Posterior vena cava (tissue), 2 donors: ENCODE measurements around the gene WTIP. TPM values are rescaled to one million over a fixed set of nuclear protein-coding genes. Genes with fewer than 3 reads are reported as not detected.
"Not testable (repeated sequence)": the region's sequence is repeated elsewhere in the genome, so short reads cannot be mapped to it uniquely, and the experiment has no call there.

Experiments used
- DNase-seq: peaks from one replicate; pipeline ENCODE4 v3.0.0-alpha.2; 2020; ENCODE audit warnings: low spot score
- intact Hi-C, 2 donors: fragments of 100-400 bp; cut with DNase I; formaldehyde crosslinking; loops; one replicate each; pipeline versions ENCODE4 v1.14.1 to v1.14.2; 2022 to 2023
- long read RNA-seq, 2 donors: library from polyadenylated mRNA; unstranded; transcript quantifications; one replicate each; pipeline ENCODE4 v2.0.0, GENCODE V29; 2020 to 2021
- total RNA-seq, 2 donors: library from RNA; stranded (reverse); fragmentation: NEBNext Ultra II Directional; extraction: Animal tissue kit (Norgen Biotek cat#: 25700); gene quantifications; one replicate each; pipeline ENCODE4 v1.2.1, GENCODE V29; 2021
- donor health status: DM: yes; HTN: yes; CAD: no.
- donor health status: DM: yes; HTN: yes; CAD: no.

Gene WTIP
- 10 to 100 TPM; 20.7 to 28.6 TPM for total RNA-seq
- long read RNA-seq, donor 1, full-length matches to known transcripts, result 8 of 13 reads
- long read RNA-seq, donor 1, partial matches to known transcripts, result 4 of 13 reads
- long read RNA-seq, donor 1, other reads (novel, unspliced or antisense), result 1 of 13 reads
- long read RNA-seq, donor 2, full-length matches to known transcripts, result 3 of 10 reads
- long read RNA-seq, donor 2, partial matches to known transcripts, result 0 of 10 reads
- long read RNA-seq, donor 2, other reads (novel, unspliced or antisense), result 7 of 10 reads

DNA sequence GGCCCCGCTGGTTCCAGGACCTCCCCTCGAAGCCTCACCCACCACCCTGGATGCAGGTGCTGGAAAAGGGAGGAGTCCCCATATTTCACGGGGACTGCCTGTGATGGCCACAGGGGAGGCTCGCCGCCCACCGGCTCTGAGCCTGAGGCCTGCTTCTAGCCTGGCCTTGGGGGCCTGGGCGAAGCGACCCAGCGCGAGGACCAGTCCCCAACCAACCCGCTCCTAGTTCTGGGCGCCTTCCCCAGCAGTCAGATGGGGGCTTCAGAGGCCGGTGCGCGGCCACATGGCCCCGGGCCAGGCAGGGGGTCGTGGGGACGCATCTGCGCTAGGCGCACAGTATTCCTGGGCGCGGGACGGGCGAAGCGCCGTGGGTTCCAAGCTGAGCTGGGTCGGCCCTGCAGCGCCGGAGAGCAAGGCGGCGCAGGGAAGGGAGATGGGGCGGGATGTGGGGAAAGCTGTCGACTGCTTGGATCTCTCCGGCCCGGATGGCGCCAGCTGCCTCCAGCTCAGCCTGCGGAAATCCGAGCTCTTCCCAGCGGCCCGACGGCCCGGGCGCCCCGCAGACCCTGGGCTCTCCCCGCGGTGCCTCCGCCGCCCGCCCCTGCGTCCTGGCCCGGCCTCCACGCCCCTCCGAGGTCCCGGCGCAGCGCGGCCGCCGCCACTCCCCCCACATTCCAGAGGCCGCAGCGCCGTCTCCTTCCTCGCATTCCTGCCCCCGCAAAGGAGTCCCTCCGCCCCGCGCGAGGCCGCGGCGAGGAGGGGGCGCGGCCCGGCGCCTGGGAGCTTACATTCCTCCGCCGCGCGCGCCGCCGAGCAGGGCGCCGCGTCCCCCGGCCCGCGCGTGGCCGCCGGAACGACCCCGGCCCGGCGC lies at the start of gene WTIP:
TSS of gene WTIP (plus strand) at position 788 of the 871 bp plus-strand sequence. CDS start 217 bp downstream, outside the sequence.
- intact Hi-C loops, result no loop called here
- peak; percentile 94 for DNase-seq

DNA sequence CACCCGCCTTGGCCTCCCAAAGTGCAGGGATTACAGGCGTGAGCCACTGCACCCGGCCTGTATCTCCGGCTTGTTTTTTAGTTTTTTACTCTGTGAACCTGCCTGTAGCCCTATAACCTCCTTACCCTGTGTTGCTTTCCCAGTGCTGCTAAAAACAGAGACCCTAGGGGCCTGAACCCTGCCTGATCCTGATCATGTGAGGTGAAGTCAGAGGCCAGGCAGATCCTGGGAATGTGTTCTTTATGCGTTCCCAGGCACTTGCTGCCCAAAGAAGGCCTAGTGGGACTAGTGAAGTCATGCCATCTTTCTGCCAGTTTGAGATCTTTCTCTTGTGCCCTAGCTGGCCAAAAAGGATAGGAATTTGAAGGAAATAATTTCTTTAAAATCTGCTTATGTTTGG lies 48.8 kb upstream of the WTIP start:
- intact Hi-C loops, result no loop called here
- DNase-seq, result no peak

DNA sequence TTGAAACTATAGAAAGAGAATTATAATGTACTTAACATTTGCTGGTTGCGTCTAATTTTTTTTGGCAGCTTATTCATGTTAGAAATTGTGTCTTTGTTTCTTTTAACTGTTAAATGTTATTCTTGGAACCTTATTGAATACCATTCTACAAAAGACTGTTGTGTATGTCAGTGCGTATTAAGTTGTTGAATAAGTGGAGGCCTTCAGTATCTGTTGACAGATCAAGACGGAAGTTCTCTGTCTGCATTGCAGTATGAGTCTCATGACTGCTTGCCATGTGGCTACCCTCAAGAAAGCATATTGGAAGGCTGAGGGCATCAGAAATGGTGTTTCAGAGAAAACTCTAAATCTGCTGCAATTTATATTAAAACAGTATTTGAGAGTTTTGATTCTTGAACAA lies 44.8 kb upstream of the WTIP start:
- intact Hi-C loops, result no loop called here
- DNase-seq, result no peak

DNA sequence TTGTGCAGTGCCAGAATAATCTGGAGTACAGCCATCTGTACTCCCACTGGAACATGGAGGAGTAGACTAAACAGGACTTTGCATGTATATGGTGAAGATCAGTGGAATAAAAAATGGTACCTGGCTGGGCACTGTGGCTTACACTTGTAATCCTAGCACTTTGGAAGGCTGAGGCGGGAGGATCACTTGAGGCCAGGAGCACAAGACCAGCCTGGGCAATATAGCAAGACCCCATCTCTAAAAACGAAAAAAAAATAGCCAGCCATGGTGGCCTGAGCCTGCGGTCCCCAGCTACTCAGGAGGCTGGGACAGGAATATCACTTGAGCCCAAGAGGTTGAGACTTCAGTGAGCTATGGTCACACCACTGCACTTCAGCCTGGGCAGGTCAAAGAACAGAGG lies 33.4 kb upstream of the WTIP start:
- no peak for DNase-seq
- intact Hi-C loops, result no loop called here

DNA sequence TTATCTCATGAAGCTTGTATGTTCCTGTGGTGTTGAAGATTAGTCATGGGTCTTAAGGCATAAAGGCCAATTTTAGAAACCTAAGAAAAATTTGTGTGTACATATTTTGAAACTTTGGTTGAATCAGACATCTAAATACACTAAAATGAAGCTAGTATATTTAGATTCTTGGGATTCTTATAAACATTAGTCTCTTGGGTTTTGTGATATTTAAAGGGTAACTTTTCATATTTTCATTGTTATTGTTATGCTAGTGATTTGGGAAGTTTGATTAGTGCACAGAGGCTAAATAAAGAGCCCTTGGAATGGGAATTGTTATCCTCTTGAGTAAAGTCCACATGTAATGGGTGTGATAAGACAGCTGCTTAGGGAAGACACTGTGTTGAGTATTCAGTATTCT lies 28.8 kb upstream of the WTIP start:
- intact Hi-C loops, result no loop called here
- DNase-seq, result no peak

DNA sequence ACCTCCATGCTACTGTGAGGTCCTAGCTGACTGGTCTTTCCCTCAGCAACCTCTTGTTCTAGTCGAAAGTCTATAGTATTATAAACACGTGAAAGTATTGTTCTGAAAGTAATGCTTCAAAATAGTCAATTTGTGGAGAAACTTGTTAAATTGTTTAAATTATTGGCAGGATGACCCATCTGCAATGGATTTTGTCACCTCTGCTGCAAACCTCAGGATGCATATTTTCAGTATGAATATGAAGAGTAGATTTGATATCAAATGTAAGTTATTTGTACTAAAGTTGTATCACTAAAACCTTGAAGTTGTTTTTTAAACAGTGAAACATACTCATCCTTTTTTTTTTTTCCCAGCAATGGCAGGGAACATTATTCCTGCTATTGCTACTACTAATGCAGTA lies 27.5 kb upstream of the WTIP start:
- intact Hi-C loops, result no loop called here
- DNase-seq, result no peak

DNA sequence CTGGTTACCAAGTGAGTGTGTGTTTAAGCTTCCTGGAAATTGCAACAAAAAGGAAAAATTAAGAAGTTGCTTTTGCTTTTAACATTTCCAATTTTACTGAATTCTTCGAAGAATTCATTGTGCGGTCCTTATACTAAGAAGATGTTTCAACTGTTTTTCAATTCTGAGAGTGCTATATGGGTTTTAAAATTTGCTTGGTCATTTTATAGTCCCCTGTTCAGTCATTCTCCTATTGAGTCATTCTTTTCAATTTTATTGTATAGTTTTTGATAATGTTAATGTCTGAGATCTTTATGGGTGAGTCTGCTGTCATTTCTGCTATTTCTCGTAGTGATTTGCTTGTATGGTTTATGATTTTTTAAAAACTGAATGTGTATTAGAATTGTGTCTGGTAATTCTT lies 26.9 kb upstream of the WTIP start:
- DNase-seq, result no peak
- intact Hi-C loops, result no loop called here

DNA sequence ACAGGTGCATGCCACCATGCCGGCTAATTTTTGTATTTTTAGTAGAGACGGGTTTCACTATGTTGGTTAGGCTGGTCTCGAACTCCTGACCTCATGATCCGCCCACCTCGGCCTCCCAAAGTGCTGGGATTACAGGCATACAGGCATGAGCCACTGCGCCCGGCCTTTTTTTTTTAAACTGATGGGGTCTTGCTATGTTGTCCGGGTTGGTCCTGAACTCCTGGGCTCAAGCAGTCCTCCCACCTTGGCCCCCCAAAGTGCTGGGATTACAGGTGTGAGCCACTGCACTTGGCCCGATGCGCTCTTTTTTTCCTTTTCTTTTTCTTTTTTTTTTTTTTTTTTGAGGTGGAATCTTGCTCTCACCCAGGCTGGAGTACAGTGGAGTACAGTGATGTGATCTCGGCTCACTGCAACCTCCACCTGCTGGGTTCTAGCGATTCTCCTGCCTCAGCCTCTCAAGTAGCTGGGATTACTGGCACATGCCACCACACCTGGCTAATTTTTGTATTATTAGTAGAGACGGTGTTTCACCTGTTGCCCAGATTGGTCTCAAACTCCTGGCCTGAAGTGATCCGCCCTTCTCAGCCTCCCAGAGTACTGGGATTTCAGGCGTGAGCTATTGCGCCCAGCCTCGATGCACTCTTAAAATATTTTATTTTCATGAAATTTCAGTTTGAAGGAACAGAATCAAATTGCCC lies 25.6 kb upstream of the WTIP start:
- intact Hi-C loops, DNase-seq: not testable (repeated sequence)

DNA sequence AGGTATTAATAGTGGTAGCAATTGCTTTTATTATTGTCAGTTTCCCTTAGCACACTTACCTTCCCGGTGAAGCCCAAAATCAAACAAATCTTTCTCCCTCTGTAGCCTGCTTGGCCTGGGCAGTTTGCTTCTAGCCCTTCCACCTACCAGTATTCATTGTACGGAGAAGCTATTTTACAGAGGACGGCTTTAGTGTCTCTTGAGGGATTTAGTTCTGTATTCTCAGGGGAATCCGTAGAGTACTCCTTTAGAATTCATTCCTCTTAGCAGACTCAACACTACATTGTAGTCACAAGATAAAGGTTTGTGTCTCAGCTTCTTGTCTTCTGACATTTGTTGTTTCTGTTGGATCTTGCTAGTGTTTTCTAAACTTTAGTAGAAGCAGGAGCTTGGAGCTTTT lies 24.1 kb upstream of the WTIP start:
- DNase-seq, result no peak
- intact Hi-C loops, result no loop called here

DNA sequence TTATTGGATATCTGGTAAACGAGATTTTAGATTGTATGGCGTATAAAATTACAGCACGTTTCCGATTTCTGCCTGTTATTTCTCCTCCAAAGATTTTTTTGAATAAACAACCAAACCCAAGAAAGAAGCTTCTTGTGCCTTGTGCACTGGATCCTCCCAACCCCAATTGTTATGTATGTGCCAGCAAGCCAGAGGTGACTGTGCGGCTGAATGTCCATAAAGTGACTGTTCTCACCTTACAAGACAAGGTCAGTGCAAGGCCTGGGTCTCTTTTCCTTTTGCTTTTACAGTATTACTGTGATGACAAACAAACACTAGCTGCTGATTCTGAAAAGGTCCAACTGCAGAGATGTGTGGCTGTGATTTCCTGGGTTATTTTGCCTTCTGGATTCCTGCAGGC lies 22.9 kb upstream of the WTIP start:
- DNase-seq, result no peak
- intact Hi-C loops, result no loop called here

DNA sequence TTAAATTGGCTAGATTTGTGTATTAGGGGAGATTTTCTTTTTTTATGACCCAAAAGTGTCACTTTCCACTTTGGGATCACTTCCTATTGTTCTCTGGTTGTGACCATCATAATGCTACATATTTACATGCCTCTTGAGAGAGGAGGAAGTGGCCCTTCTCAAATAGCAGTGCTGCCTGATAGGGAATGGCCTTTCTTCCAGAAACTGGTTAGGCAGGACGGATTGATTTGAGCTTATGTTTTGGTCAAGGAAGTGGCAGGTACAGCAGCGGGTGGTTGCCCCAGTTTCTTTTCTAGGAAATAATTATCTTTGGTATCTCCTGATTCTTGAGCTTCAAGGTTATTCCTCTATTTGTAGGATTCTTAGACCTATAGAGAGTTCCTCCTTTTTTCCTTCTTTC lies 21.9 kb upstream of the WTIP start:
- intact Hi-C loops, result no loop called here

DNA sequence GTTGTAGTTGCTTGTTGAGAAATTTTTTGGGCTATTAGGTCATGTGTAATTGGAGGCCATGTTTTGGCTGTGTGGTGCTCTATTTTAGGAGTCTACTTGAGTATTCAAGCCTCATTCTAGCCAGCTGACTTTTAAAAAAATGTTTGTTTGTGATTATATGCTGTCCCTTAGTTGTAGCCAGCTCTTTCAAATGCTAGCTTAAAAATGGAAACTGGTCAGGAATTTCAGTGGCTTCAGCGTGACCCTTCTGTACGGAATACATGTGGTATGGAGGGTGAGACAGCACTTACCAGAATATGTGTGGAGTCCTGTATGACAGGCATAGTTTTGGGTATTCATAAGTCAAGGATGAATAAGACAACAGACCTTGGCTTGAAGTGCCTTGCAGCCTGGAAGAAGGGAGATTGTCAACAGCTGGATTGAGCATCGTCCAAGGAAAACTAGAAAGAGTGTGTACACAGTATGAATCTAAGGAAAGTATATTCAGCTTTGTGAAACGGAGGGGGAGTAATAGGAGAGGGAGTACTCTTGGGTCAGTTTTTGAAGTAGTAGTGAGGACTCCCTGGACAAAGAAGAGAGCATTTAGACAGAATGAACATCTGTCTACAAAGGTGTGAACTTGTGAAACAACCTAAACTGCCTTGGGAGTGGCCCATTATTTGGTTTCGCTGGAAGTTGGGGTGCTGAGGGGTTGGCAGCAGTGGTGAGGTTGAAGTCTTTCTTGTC lies 20.0 kb upstream of the WTIP start:
- intact Hi-C loops, result no loop called here
- DNase-seq, result no peak

More for the DNA sequence above, 21.9 kb upstream of the WTIP start:
- no peak for DNase-seq

DNA sequence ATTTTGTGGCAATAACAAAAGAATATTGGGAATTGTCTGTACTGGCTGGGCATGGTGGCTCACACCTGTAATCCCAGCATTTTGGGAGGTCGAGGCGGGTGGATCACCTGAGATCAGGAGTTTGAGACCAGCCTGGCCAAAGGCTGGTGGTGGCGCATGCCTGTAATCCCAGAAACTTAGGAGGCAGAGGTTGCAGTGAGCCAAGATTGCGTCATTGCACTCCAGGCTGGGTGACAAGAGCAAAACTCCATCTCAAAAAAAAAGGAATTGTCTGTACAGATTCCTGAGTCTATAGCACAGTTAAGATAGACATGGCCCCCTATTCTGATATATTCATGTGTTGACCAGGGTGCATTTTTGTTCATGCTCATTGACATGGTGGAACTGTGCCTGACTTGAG lies 16.8 kb upstream of the WTIP start:
- intact Hi-C loops, DNase-seq: not testable (repeated sequence)

DNA sequence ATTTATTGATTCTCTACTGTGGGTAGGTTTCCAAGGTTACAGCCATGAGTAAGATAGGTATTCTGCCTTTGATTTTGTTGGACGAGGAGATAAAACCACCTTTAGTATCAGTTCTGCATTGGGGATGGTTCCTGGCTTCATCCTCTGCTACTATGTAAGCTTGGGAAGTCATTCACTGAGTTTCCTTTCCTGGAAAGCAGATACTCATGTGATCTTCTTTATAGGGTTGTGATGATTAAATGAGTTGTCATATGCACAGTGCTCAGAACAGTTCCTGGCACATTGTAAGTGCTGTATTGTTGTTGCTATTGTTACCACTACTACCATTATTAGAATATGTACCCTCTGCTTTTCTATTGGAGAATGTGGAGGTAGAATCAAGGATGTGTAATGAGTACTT lies 13.1 kb upstream of the WTIP start:
- intact Hi-C loops, result no loop called here
- DNase-seq, result no peak

DNA sequence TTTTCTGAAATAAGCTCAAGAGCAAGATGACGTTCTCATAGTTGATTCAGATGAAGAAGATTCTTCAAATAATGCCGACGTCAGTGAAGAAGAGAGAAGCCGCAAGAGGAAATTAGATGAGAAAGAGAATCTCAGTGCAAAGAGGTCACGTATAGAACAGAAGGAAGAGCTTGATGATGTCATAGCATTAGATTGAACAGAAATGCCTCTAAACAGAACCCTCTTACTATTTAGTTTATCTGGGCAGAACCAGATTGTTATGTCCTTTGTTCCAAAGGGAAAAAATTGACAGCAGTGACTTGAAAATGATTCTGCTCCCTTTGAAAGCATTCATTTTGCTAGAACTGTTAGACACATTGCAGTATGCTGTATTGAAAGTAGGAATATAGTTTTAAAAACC lies 12.5 kb upstream of the WTIP start:
- intact Hi-C loops, DNase-seq: not testable (repeated sequence)

DNA sequence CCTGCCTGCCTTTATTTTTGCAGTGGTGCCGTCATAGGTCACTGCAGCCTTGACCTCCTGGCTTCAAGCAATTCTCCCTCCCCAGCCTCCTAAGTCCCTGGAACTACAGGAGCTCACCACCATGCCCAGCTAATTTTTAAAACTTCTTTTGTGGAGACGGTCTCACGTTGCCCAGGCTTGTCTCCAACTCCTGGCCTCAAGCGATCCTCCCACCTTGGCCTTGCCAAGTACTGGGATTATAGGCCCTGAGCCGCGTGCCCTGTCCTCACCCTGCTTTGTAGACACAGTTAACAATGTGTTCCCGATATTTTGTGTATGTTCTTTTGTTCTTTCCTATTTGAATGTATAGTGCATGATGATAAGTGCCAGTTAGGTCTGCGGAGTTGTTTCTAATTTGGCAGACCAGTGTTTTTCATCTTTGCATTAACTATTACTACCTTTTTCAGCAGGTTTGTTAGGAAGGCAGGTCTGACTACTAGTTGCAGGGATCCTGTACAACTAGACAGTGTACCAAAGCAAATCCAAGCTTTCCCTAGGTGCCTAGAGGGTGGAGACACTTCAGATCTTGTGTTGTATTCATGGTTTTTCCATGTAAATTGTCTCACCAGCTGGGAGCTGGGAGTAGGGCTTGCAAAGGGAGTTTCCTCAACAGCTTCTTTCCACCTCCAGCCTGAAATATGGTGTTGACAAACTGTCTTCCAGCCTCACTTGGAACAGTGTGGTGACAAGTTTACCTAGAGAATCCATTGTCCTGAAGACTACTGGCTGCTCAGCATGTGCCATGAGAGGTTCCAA lies 9.5 kb upstream of the WTIP start:
- DNase-seq, result no peak
- intact Hi-C loops, result no loop called here

DNA sequence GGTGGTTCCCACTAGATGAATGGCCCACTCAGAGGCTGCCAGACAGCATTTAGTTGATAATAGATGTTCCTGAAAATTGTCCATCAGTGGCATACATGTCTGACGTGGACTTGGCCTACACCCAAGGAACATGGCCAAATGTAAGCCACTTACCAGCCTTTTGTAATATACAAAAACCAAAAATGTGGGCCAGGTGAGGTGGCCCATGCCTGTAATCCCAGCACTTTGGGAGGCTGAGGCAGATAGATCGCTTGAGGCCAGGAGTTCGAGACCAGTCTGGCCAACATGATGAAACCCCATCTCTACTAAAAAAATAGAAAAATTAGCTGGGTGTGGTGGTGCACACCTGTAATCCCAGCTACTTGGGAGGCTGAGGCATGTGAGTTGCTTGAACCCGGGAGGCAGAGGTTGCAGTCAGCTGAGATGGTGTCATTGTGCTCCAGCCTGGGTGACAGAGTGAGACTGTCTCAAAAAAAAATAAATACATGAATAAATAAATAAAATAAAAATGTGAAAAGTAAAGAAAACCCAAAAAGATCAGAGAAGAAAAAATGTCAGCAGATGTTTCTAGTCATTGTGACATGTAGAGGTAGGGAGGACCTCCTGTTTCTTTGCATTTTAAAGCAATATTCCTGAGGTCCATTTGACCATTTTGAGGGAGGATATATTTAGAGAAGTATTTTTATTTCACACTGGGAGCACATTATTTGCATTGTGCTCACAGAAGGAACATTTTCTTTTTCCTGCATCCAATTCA lies 7.1 kb upstream of the WTIP start:
- intact Hi-C loops, result no loop called here
- no peak for DNase-seq
